Liver (tissue), 9 donors: ENCODE results near the gene VPS35L. TPM values are rescaled to one million over a fixed set of nuclear protein-coding genes. Genes with fewer than 3 reads are reported as not detected.

Experiments
- DNase-seq: peaks from one replicate; pipeline ENCODE4 v3.0.0-alpha.2; 2017; ENCODE audit warnings: low spot score
- H3K27ac ChIP-seq, 2 donors: one replicate each; pipeline ENCODE4 v1.7.0; 2013; ENCODE audit warnings: inconsistent platforms in 2 of 2, low read length in 2 of 2, control low read depth in 1 of 2, low read depth in 1 of 2, mild to moderate bottlenecking in 1 of 2
- H3K27me3 ChIP-seq, 4 donors: one replicate each; pipeline versions ENCODE4 v1.6.1 to v1.7.0; 2013; ENCODE audit warnings: low read length in 3 of 4, inconsistent platforms in 1 of 4, mild to moderate bottlenecking in 1 of 4, moderate library complexity in 1 of 4; ENCODE audit not compliant: control insufficient read depth in 4 of 4, insufficient read depth in 4 of 4
- H3K36me3 ChIP-seq, 4 donors: one replicate each; pipeline versions ENCODE4 v1.6.1 to v1.7.0; 2013; ENCODE audit warnings: low read length in 3 of 4, mild to moderate bottlenecking in 3 of 4, low read depth in 1 of 4, moderate library complexity in 1 of 4; ENCODE audit not compliant: control insufficient read depth in 4 of 4, insufficient read depth in 3 of 4
- H3K4me1 ChIP-seq, 4 donors: one replicate each; pipeline versions ENCODE4 v1.6.1 to v1.7.0; 2013; ENCODE audit warnings: low read length in 3 of 4, mild to moderate bottlenecking in 3 of 4, moderate library complexity in 1 of 4; ENCODE audit not compliant: control insufficient read depth in 4 of 4, insufficient read depth in 4 of 4
- H3K4me3 ChIP-seq, 3 donors: one replicate each; pipeline versions ENCODE4 v1.6.1 to v1.7.0; 2013; ENCODE audit warnings: low read length in 3 of 3, control low read depth in 1 of 3, low read depth in 1 of 3, mild to moderate bottlenecking in 1 of 3
- H3K9ac ChIP-seq, 2 donors: one replicate each; pipeline ENCODE4 v1.7.0; 2013; ENCODE audit warnings: low read length in 2 of 2, mild to moderate bottlenecking in 2 of 2, moderate library complexity in 2 of 2, control low read depth in 1 of 2, low read depth in 1 of 2
- H3K9me3 ChIP-seq, 4 donors: one replicate each; pipeline versions ENCODE4 v1.6.1 to v1.7.0; 2013; ENCODE audit warnings: low read length in 3 of 4; ENCODE audit not compliant: control insufficient read depth in 4 of 4
- ATF3 ChIP-seq: IDR thresholded peaks from 2 replicates; pipeline ENCODE4 v1.6.1; 2016; ENCODE audit warnings: antibody characterized with exemption
- EGR1 ChIP-seq, 2 donors: IDR thresholded peaks; 2 replicates each; pipeline ENCODE4 v1.6.1; 2016 to 2018; ENCODE audit warnings: antibody characterized with exemption in 2 of 2, low read depth in 2 of 2
- FOXA1 ChIP-seq: IDR thresholded peaks from 2 replicates; pipeline ENCODE4 v1.6.1; 2016; ENCODE audit warnings: antibody characterized with exemption
- FOXA2 ChIP-seq: IDR thresholded peaks from 2 replicates; pipeline ENCODE4 v1.6.1; 2016; ENCODE audit warnings: antibody characterized with exemption
- GABPA ChIP-seq, 2 donors: IDR thresholded peaks in 1 of 2; conservative IDR thresholded peaks in 1 of 2; 2 replicates each; pipeline ENCODE4 v1.6.1; 2016; ENCODE audit warnings: antibody characterized with exemption in 2 of 2, mild to moderate bottlenecking in 1 of 2, moderate library complexity in 1 of 2
- HNF4A ChIP-seq, 2 donors: conservative IDR thresholded peaks; 2 replicates each; pipeline ENCODE4 v1.6.1; 2016; ENCODE audit warnings: antibody characterized with exemption in 2 of 2, mild to moderate bottlenecking in 2 of 2
- HNF4G ChIP-seq: IDR thresholded peaks from 2 replicates; pipeline ENCODE4 v1.6.1; 2016; ENCODE audit warnings: antibody characterized with exemption
- MAX ChIP-seq: IDR thresholded peaks from 2 replicates; pipeline ENCODE4 v1.6.1; 2016; ENCODE audit warnings: antibody characterized with exemption
- NR2F2 ChIP-seq: IDR thresholded peaks from 2 replicates; pipeline ENCODE4 v1.6.1; 2016; ENCODE audit warnings: antibody characterized with exemption
- RAD21 ChIP-seq, 2 donors: IDR thresholded peaks; 2 replicates each; pipeline ENCODE4 v1.6.1; 2016; ENCODE audit warnings: antibody characterized with exemption in 2 of 2, mild to moderate bottlenecking in 2 of 2
- REST ChIP-seq: IDR thresholded peaks from 2 replicates; pipeline ENCODE4 v1.6.1; 2016; ENCODE audit warnings: antibody characterized with exemption, mild to moderate bottlenecking
- RXRA ChIP-seq, 2 donors: IDR thresholded peaks; 2 replicates each; pipeline ENCODE4 v1.6.1; 2017 to 2018; ENCODE audit warnings: antibody characterized with exemption in 2 of 2, mild to moderate bottlenecking in 1 of 2
- SP1 ChIP-seq: IDR thresholded peaks from 2 replicates; pipeline ENCODE4 v1.6.1; 2018; ENCODE audit warnings: antibody characterized with exemption, mild to moderate bottlenecking
- TAF1 ChIP-seq: conservative IDR thresholded peaks from 2 replicates; pipeline ENCODE4 v1.6.1; 2016; ENCODE audit warnings: antibody characterized with exemption, mild to moderate bottlenecking
- YY1 ChIP-seq: IDR thresholded peaks from 2 replicates; pipeline ENCODE4 v1.6.1; 2016; ENCODE audit warnings: antibody characterized with exemption, mild to moderate bottlenecking
- ZBTB33 ChIP-seq: IDR thresholded peaks from 2 replicates; pipeline ENCODE4 v1.6.1; 2016; ENCODE audit warnings: antibody characterized with exemption
- WGBS: extraction: QIAGEN DNeasy Blood & Tissue Kit; methylation state at CpG from one replicate; pipeline ENCODE4 v1.1.7; 2013; 5-methylcytosine and 5-hydroxymethylcytosine counted together
- polyA plus RNA-seq, 2 donors: library from polyadenylated mRNA; stranded (reverse) in 1 of 2; unstranded in 1 of 2; fragments of 200-250 nt in 1 of 2; fragments of >200 nt in 1 of 2; fragmentation: Nextera tagmentation in 1 of 2; extraction: Ambion mirVana in 1 of 2; gene quantifications; one replicate each; pipeline versions ENCODE4 v1.2.1 to v1.2.3, GENCODE V29; 2013 to 2015
- total RNA-seq, 2 donors: library from RNA; depleted of rRNA; stranded (reverse); fragments of >200 nt; gene quantifications; one replicate each; pipeline ENCODE4 v1.2.3, GENCODE V29; 2014
- donor health status: healthy.
- donor health status: healthy.
- donor health status: healthy.
- donor health status: healthy.
- donor health status: healthy.

The VPS35L gene
- total and polyA plus RNA-seq, 4 donors = 10.5 to 18.2 (median 15.1) TPM

GRCh38 chr16:19645557-19645981 is 90.1 kb downstream of the VPS35L start:
- DNase-seq = no peak
- Histone ChIP-seq H3K4me3 (no peak overlapping the region), H3K27me3 (no peaks in the 10 kb centered on the region), H3K4me1 (peaks cover 0 to 2% (median 0%) of the 10 kb centered on the region in 4 donors), H3K9me3 (no peaks in the 10 kb centered on the region), H3K27ac (no peak overlapping the region), H3K9ac (no peak overlapping the region), H3K36me3 (peaks cover 3 to 21% (median 11%) of the 10 kb centered on the region in 4 donors)
- WGBS = 92% methylated on average over 7 of the region's 7 CpGs
- TF ChIP-seq NR2F2 = no peak
- TF ChIP-seq MAX = no peak
- TF ChIP-seq REST = no peak
- no peak for TF ChIP-seq SP1

- no peak overlapping the region for H3K27ac ChIP-seq
- no peaks in the 10 kb centered on the region for H3K9me3 ChIP-seq
- TF ChIP-seq ATF3 = no peak
- TF ChIP-seq MAX = no peak
- TF ChIP-seq RAD21 (IDR thresholded peaks at IDR 0.05) = no peak
- no peak for TF ChIP-seq FOXA2
- TF ChIP-seq SP1 = no peak
- no peak for TF ChIP-seq HNF4A (conservative IDR thresholded peaks at IDR 0.05)
- no peak for TF ChIP-seq ZBTB33
- no peak for TF ChIP-seq GABPA (IDR thresholded peaks at IDR 0.05 in 1 of 2, conservative IDR thresholded peaks at IDR 0.05 in 1 of 2)
- TF ChIP-seq HNF4G = no peak
- no peak for TF ChIP-seq REST
- no peak for TF ChIP-seq EGR1 (IDR thresholded peaks at IDR 0.05; ENCODE audit: low read depth in 2 of 2)
- no peak for TF ChIP-seq YY1
- TF ChIP-seq TAF1 = no peak
- no peak for TF ChIP-seq RXRA (IDR thresholded peaks at IDR 0.05)
- no peak for TF ChIP-seq FOXA1
- TF ChIP-seq NR2F2 = no peak
- H3K4me3 ChIP-seq = no peak overlapping the region
- no peaks in the 10 kb centered on the region for H3K27me3 ChIP-seq
- no peak for DNase-seq
- peaks cover 8 to 41% (median 24%) of the 10 kb centered on the region in 4 donors for H3K36me3 ChIP-seq
- 97% methylated on average over 3 of the region's 3 CpGs for WGBS
- H3K4me1 ChIP-seq = peaks cover 0 to 2% (median 0%) of the 10 kb centered on the region in 4 donors
- H3K9ac ChIP-seq = no peak overlapping the region
Observed at GRCh38 chr16:19649980-19650379, 94.5 kb downstream of the VPS35L start.
